Measurements from ENCODE around the gene FNBP1L. TPM values are rescaled to one million over a fixed set of nuclear protein-coding genes. Genes with fewer than 3 reads are reported as not detected.

Gene FNBP1L
- total and polyA plus RNA-seq, 10 of the 15 experiments (the other 5 are each of a cell fraction or from before 2014, with no cell fraction given) = 0.02 to 0.12 (median 0.07) TPM; not detected in 4

GRCh38 chr1:93593854-93594602 is 146.1 kb downstream of the FNBP1L start (continued):
- TF ChIP-seq PKNOX1 (IDR thresholded peaks at IDR 0.05) (no peak), CREM (IDR thresholded peaks at IDR 0.05; ENCODE audit: low read depth) (no peak), NKRF (conservative IDR thresholded peaks at IDR 0.05) (no peak), ZBTB4 (CRISPR knock-in tag; IDR thresholded peaks at IDR 0.05) (no peak), STAT1 (conservative IDR thresholded peaks at IDR 0.05) (no peak), NBN (IDR thresholded peaks at IDR 0.05) (no peak), ZNF622 (IDR thresholded peaks at IDR 0.05) (no peak), GATAD2B (conservative IDR thresholded peaks at IDR 0.05; ENCODE audit: low read depth) (no peak), ESRRA (IDR thresholded peaks at IDR 0.05; ENCODE audit: low read length) (no peak)

Measured in GM12878 (cell line).